ENCODE measurements around the gene KCNH1. TPM values are rescaled to one million over a fixed set of nuclear protein-coding genes. Genes with fewer than 3 reads are reported as not detected.

KCNH1 gene
- total and polyA plus RNA-seq, 10 of the 15 experiments (the other 5 are each of a cell fraction or from before 2014, with no cell fraction given), result 0.02 to 0.04 (median 0.04) TPM; not detected in 7

DNA sequence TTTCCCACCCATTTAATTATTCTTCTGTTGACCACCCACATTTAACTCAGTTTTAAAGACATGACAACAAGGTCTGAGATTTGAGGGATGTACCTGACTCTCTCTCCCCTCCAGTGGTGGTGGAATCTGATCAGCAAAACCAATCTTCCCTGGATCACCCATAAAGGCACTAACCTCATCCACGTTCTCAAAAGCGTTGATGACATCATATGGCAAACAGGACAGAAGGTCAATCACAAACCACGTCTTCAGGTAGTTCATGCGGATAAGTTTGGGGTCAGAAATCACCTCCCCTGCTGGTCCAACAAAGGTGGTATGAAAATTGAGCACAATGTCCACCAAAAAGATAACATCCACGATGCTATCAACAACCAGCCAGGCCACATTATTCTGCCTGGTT lies 115.3 kb downstream of the KCNH1 start:
- H3K4me1 ChIP-seq (ENCODE audit: control insufficient read depth, insufficient read depth, low read length), result no peaks in the 10 kb centered on the region
- SMC1A ChIA-PET (ENCODE audit: uncharacterized antibody, unreplicated experiment), result no interaction called here
- RAD21 ChIA-PET (ENCODE audit: unreplicated experiment), result no interaction called here
- ATAC-seq (no peak), DNase-seq (ENCODE audit: low read depth, low spot score) (no peak), FAIRE-seq (no peak)
- H3K27ac ChIP-seq (ENCODE audit: control insufficient read depth, insufficient read depth), result no peak overlapping the region
- H4K20me1 ChIP-seq (ENCODE audit: control insufficient read depth, insufficient read depth), result no peaks in the 10 kb centered on the region
- CTCF ChIA-PET, result no interaction called here
- H3K36me3 ChIP-seq (ENCODE audit: control insufficient read depth in 2 of 2, insufficient read depth in 2 of 2, low read length in 1 of 2), result no peaks in the 10 kb centered on the region
- H3K79me2 ChIP-seq (ENCODE audit: control insufficient read depth, insufficient read depth, low read length), result no peaks in the 10 kb centered on the region
- no peak overlapping the region for H3K4me2 ChIP-seq (ENCODE audit: control insufficient read depth, insufficient read depth)
- H3K9me3 ChIP-seq (replicated peaks; ENCODE audit: control insufficient read depth, insufficient read depth, low read length), result no peaks in the 10 kb centered on the region
- intact Hi-C loops (cut with micrococcal nuclease; ENCODE audit: unreplicated experiment) (no loop called here), in situ Hi-C loops (cut with MboI) (no loop called here)
- H2AFZ ChIP-seq (ENCODE audit: control insufficient read depth, low read depth, low read length), result no peak overlapping the region
- WGBS (ENCODE audit: insufficient coverage, insufficient replicate concordance, low lambda C conversion rate, missing lambda C conversion rate), result 6% methylated on average over 5 of the region's 5 CpGs
- H3K4me3 ChIP-seq, result no peak overlapping the region
- H3K9ac ChIP-seq (ENCODE audit: control insufficient read depth, insufficient read depth, low read length), result no peak overlapping the region
- H3K27me3 ChIP-seq (replicated peaks in 1 of 2; ENCODE audit: control insufficient read depth in 2 of 2, insufficient read depth in 2 of 2, low read length in 1 of 2), result no peaks in the 10 kb centered on the region
- POLR2A ChIA-PET, result no interaction called here
- no peak for TF ChIP-seq NR2C1 (IDR thresholded peaks at IDR 0.05)
- TF ChIP-seq LARP7 (IDR thresholded peaks at IDR 0.05), result no peak
- TF ChIP-seq ESRRA (IDR thresholded peaks at IDR 0.05; ENCODE audit: low read length), result no peak
- no peak for TF ChIP-seq IRF4 (IDR thresholded peaks at IDR 0.05; ENCODE audit: low read depth, low read length)
- no peak for TF ChIP-seq CBX5 (IDR thresholded peaks at IDR 0.05; ENCODE audit: low read depth)
- no TSS peak for BruUV-seq (replicated peaks)

DNA sequence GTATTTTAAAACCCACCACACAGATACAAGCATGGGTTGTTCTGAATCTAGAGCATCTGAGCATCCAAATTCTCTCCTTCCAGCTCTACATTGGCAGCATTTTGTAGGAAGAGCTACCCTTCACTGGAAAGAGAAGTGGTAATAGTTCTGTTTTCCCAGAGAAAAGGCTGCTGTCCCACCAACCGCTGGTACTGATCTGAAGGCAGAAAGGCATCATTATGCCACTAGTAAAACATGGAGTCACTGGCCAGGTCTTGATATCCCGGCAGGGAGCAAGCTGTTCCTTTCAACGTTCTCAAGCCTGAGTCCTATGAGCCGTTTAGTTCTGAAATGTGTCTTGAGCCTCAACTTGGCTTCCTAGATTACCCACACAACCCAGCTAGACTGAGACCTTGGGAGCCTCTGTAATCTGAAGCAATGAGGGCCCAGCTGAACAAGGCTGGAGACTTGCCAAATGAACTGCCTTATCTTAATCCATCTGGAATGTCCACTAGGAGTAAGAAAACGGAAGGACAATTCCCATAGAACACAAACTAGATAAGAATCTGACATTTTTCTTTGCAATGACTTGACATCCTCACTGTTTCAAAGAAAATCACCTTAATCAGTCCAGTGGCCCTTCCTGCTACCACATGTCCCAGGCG lies 116.8 kb downstream of the KCNH1 start:
- ChIA-PET RAD21 (ENCODE audit: unreplicated experiment) (no interaction called here), POLR2A (no interaction called here), CTCF (no interaction called here), SMC1A (ENCODE audit: uncharacterized antibody, unreplicated experiment) (no interaction called here)
- H3K4me1 ChIP-seq (ENCODE audit: control insufficient read depth, insufficient read depth, low read length), result no peaks in the 10 kb centered on the region
- no peaks in the 10 kb centered on the region for H3K9me3 ChIP-seq (replicated peaks; ENCODE audit: control insufficient read depth, insufficient read depth, low read length)
- H3K9ac ChIP-seq (ENCODE audit: control insufficient read depth, insufficient read depth, low read length), result no peak overlapping the region
- no peak for DNase-seq (ENCODE audit: low read depth, low spot score)
- no peaks in the 10 kb centered on the region for H3K36me3 ChIP-seq (ENCODE audit: control insufficient read depth in 2 of 2, insufficient read depth in 2 of 2, low read length in 1 of 2)
- H3K4me2 ChIP-seq (ENCODE audit: control insufficient read depth, insufficient read depth), result no peak overlapping the region
- in situ Hi-C loops (cut with MboI), result no loop called here
- BruUV-seq (replicated peaks), result no TSS peak
- no peak overlapping the region for H3K4me3 ChIP-seq
- WGBS (ENCODE audit: insufficient coverage, insufficient replicate concordance, low lambda C conversion rate, missing lambda C conversion rate), result 31% methylated on average over 6 of the region's 6 CpGs
- no peak overlapping the region for H2AFZ ChIP-seq (ENCODE audit: control insufficient read depth, low read depth, low read length)
- H4K20me1 ChIP-seq (ENCODE audit: control insufficient read depth, insufficient read depth), result no peaks in the 10 kb centered on the region
- H3K79me2 ChIP-seq (ENCODE audit: control insufficient read depth, insufficient read depth, low read length), result no peaks in the 10 kb centered on the region
- H3K27me3 ChIP-seq (replicated peaks in 1 of 2; ENCODE audit: control insufficient read depth in 2 of 2, insufficient read depth in 2 of 2, low read length in 1 of 2), result 0 out of 4 replicates have a peak, but pooled peaks cover 0 to 2% of the 10 kb centered on the region in 2 experiments
- no peak overlapping the region for H3K27ac ChIP-seq (ENCODE audit: control insufficient read depth, insufficient read depth)
- FAIRE-seq, result no peak
- ATAC-seq, result no peak
- intact Hi-C loops (cut with micrococcal nuclease; ENCODE audit: unreplicated experiment), result no loop called here
- TF ChIP-seq MTA2 (IDR thresholded peaks at IDR 0.05; ENCODE audit: low read depth), result no peak
- TF ChIP-seq, protein P1, sequence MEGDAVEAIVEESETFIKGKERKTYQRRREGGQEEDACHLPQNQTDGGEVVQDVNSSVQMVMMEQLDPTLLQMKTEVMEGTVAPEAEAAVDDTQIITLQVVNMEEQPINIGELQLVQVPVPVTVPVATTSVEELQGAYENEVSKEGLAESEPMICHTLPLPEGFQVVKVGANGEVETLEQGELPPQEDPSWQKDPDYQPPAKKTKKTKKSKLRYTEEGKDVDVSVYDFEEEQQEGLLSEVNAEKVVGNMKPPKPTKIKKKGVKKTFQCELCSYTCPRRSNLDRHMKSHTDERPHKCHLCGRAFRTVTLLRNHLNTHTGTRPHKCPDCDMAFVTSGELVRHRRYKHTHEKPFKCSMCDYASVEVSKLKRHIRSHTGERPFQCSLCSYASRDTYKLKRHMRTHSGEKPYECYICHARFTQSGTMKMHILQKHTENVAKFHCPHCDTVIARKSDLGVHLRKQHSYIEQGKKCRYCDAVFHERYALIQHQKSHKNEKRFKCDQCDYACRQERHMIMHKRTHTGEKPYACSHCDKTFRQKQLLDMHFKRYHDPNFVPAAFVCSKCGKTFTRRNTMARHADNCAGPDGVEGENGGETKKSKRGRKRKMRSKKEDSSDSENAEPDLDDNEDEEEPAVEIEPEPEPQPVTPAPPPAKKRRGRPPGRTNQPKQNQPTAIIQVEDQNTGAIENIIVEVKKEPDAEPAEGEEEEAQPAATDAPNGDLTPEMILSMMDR (IDR thresholded peaks at IDR 0.05 in 2 of 3, conservative IDR thresholded peaks at IDR 0.05 in 1 of 3; ENCODE audit: control insufficient read depth in 2 of 3, extremely low read depth in 1 of 3, insufficient read depth in 1 of 3, low read depth in 3 of 3, low read length in 3 of 3), result no peak
- TF ChIP-seq, protein P2, sequence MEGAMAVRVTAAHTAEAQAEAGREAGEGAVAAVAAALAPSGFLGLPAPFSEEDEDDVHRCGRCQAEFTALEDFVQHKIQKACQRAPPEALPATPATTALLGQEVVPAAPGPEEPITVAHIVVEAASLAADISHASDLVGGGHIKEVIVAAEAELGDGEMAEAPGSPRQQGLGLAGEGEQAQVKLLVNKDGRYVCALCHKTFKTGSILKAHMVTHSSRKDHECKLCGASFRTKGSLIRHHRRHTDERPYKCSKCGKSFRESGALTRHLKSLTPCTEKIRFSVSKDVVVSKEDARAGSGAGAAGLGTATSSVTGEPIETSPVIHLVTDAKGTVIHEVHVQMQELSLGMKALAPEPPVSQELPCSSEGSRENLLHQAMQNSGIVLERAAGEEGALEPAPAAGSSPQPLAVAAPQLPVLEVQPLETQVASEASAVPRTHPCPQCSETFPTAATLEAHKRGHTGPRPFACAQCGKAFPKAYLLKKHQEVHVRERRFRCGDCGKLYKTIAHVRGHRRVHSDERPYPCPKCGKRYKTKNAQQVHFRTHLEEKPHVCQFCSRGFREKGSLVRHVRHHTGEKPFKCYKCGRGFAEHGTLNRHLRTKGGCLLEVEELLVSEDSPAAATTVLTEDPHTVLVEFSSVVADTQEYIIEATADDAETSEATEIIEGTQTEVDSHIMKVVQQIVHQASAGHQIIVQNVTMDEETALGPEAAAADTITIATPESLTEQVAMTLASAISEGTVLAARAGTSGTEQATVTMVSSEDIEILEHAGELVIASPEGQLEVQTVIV (IDR thresholded peaks at IDR 0.05; ENCODE audit: borderline replicate concordance, partially characterized antibody), result no peak
- TF ChIP-seq, protein P3, sequence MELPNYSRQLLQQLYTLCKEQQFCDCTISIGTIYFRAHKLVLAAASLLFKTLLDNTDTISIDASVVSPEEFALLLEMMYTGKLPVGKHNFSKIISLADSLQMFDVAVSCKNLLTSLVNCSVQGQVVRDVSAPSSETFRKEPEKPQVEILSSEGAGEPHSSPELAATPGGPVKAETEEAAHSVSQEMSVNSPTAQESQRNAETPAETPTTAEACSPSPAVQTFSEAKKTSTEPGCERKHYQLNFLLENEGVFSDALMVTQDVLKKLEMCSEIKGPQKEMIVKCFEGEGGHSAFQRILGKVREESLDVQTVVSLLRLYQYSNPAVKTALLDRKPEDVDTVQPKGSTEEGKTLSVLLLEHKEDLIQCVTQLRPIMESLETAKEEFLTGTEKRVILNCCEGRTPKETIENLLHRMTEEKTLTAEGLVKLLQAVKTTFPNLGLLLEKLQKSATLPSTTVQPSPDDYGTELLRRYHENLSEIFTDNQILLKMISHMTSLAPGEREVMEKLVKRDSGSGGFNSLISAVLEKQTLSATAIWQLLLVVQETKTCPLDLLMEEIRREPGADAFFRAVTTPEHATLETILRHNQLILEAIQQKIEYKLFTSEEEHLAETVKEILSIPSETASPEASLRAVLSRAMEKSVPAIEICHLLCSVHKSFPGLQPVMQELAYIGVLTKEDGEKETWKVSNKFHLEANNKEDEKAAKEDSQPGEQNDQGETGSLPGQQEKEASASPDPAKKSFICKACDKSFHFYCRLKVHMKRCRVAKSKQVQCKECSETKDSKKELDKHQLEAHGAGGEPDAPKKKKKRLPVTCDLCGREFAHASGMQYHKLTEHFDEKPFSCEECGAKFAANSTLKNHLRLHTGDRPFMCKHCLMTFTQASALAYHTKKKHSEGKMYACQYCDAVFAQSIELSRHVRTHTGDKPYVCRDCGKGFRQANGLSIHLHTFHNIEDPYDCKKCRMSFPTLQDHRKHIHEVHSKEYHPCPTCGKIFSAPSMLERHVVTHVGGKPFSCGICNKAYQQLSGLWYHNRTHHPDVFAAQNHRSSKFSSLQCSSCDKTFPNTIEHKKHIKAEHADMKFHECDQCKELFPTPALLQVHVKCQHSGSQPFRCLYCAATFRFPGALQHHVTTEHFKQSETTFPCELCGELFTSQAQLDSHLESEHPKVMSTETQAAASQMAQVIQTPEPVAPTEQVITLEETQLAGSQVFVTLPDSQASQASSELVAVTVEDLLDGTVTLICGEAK (IDR thresholded peaks at IDR 0.05; ENCODE audit: borderline replicate concordance), result no peak
- TF ChIP-seq LARP7 (IDR thresholded peaks at IDR 0.05), result no peak

All from GM12878 (cell line).